PC-9 (cell line): Measurements from ENCODE around the gene PIK3C2G. TPM values are rescaled to one million over a fixed set of nuclear protein-coding genes. Genes with fewer than 3 reads are reported as not detected.

Experiments
- BruUV-seq: library from RNA; stranded (reverse); fragments of 400-500 nt; replicated peaks from 2 replicates; lab custom pipeline; 2021; lab: Mats Ljungman, UMichigan
- CTCF ChIA-PET: fragments of 300-600 bp; sonication (Branson Sonifier 250); formaldehyde crosslinking; loops from one replicate; lab custom pipeline; 2022; ENCODE audit warnings: antibody characterized with exemption; lab: Charles Lee
- POLR2A ChIA-PET: fragments of 300-600 bp; sonication (Branson Sonifier 250); formaldehyde crosslinking; loops from one replicate; lab custom pipeline; 2022; ENCODE audit warnings: antibody characterized with exemption; ENCODE audit not compliant: unreplicated experiment; lab: Charles Lee
- DNase-seq, 2 experiments: peaks; one replicate each; pipeline versions ENCODE4 v3.0.0 to v3.0.0-alpha.2; 2015 to 2022; ENCODE audit warnings: mixed read lengths in 1 of 2
- H2AFZ ChIP-seq: fragments of 200-600 bp; sonication (generic); 2 replicates; pipeline ENCODE4 v1.8.1; 2017; ENCODE audit warnings: antibody characterized with exemption
- H3F3A ChIP-seq: fragments of 200-600 bp; sonication (generic); 2 replicates; pipeline ENCODE4 v1.8.1; 2017; ENCODE audit warnings: antibody characterized with exemption, mild to moderate bottlenecking, low read depth; ENCODE audit not compliant: insufficient read depth
- H3K27ac ChIP-seq: fragments of 200-600 bp; sonication (generic); 2 replicates; pipeline ENCODE4 v1.6.1; 2016; ENCODE audit warnings: mixed run types
- H3K27me3 ChIP-seq: fragments of 200-600 bp; sonication (generic); 2 replicates; pipeline ENCODE4 v1.6.1; 2016; ENCODE audit warnings: low read depth, mixed run types; ENCODE audit not compliant: insufficient read depth
- H3K36me3 ChIP-seq: fragments of 200-600 bp; sonication (generic); 2 replicates; pipeline ENCODE4 v1.6.1; 2016; ENCODE audit warnings: low read depth, mixed run types
- H3K4me1 ChIP-seq: fragments of 200-600 bp; sonication (generic); replicated peaks from 2 replicates; pipeline ENCODE4 v1.6.1; 2016; ENCODE audit warnings: mixed run types; ENCODE audit not compliant: insufficient read depth
- H3K4me2 ChIP-seq: fragments of 200-600 bp; sonication (generic); 2 replicates; pipeline ENCODE4 v1.6.1; 2017; ENCODE audit warnings: mixed run types
- H3K4me3 ChIP-seq: fragments of 200-600 bp; sonication (generic); 2 replicates; pipeline ENCODE4 v1.6.1; 2016; ENCODE audit warnings: mixed run types
- H3K79me2 ChIP-seq: fragments of 200-600 bp; sonication (generic); 2 replicates; pipeline ENCODE4 v1.6.1; 2017; ENCODE audit warnings: low read depth, mixed run types
- H3K9me2 ChIP-seq: fragments of 200-600 bp; sonication (generic); 2 replicates; pipeline ENCODE4 v1.8.1; 2017; ENCODE audit warnings: mild to moderate bottlenecking; ENCODE audit not compliant: insufficient read depth
- H3K9me3 ChIP-seq: fragments of 200-600 bp; sonication (generic); 2 replicates; pipeline ENCODE4 v1.8.1; 2016; ENCODE audit warnings: low read depth; ENCODE audit not compliant: insufficient read depth
- H4K20me1 ChIP-seq: fragments of 200-600 bp; sonication (generic); 2 replicates; pipeline ENCODE4 v1.8.1; 2017; ENCODE audit not compliant: insufficient read depth
- EZH2 ChIP-seq: fragments of 200-600 bp; sonication (generic); IDR thresholded peaks from 2 replicates; pipeline ENCODE4 v1.8.0; 2017; ENCODE audit warnings: antibody characterized with exemption, low read depth
- intact Hi-C: fragments of 100-400 bp; cut with micrococcal nuclease; formaldehyde crosslinking; loops from one replicate; pipeline ENCODE4 v1.10.0; 2022; ENCODE audit not compliant: unreplicated experiment
- total RNA-seq: library from RNA; stranded (reverse); gene quantifications from 2 replicates; pipeline ENCODE4 v1.2.3, GENCODE V29; 2021
- TF ChIP-seq, protein P1 (sequence below): fragments of 200-600 bp; sonication (generic); conservative IDR thresholded peaks from 2 replicates; pipeline ENCODE4 v1.6.1; 2017; ENCODE audit warnings: mixed run types, antibody characterized with exemption, mild to moderate bottlenecking, moderate library complexity

Gene PIK3C2G
- total RNA-seq, 1 experiment from 2014 or later: 1.4 TPM

DNA sequence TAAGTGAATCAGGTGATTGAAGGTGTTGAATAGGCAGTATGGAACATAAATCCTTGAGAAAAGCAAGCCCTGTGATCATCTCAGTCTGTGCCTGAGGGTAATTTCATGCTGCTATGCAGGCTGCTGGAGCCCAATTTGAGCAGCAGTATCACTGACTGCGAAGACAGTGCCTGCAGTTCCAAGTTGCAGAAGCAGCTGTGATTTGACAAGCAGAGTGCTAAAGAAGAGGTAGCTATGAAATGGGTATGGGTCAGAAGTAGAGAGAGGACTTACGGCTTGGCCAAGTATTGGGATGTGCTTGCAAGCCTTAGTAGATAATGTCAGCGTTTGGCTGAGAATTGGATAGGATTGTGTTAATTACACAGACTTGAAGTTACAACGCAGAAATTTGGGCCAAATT lies 22.5 kb downstream of the PIK3C2G start:
- Histone ChIP-seq H3F3A (no peaks in the 10 kb centered on the region), H2AFZ (no peak overlapping the region), H3K36me3 (no peaks in the 10 kb centered on the region), H3K9me3 (no peaks in the 10 kb centered on the region), H3K27me3 (no peaks in the 10 kb centered on the region), H4K20me1 (no peaks in the 10 kb centered on the region), H3K4me2 (no peak overlapping the region), H3K79me2 (no peaks in the 10 kb centered on the region), H3K4me3 (no peak overlapping the region), H3K27ac (no peak overlapping the region), H3K4me1 (no peaks in the 10 kb centered on the region), H3K9me2 (no peaks in the 10 kb centered on the region)
- no TSS peak for BruUV-seq
- intact Hi-C loops: no loop called here
- CTCF ChIA-PET: no interaction called here
- POLR2A ChIA-PET: no interaction called here
- DNase-seq: no peak
- TF ChIP-seq, protein P1, sequence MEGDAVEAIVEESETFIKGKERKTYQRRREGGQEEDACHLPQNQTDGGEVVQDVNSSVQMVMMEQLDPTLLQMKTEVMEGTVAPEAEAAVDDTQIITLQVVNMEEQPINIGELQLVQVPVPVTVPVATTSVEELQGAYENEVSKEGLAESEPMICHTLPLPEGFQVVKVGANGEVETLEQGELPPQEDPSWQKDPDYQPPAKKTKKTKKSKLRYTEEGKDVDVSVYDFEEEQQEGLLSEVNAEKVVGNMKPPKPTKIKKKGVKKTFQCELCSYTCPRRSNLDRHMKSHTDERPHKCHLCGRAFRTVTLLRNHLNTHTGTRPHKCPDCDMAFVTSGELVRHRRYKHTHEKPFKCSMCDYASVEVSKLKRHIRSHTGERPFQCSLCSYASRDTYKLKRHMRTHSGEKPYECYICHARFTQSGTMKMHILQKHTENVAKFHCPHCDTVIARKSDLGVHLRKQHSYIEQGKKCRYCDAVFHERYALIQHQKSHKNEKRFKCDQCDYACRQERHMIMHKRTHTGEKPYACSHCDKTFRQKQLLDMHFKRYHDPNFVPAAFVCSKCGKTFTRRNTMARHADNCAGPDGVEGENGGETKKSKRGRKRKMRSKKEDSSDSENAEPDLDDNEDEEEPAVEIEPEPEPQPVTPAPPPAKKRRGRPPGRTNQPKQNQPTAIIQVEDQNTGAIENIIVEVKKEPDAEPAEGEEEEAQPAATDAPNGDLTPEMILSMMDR: no peak
- TF ChIP-seq EZH2: no peak

DNA sequence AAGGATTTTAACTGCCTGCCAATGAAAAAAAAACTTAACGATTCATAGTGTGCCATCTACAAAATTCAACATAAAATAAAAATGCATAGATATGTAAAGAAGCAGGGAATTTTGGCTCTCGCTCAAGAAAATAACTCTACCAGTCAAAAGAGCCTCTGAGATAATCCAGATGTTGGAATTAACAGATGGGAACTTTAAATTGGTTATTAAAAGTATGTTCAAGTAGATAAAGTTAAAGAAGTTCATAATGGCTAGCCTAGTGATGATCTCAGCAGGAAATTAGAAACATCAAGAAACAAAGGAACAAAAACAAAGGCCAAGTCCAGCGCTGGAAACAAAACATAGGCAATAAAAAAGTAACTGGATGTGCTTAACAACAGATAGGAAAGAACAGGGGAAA lies 23.1 kb downstream of the PIK3C2G start:
- POLR2A ChIA-PET: no interaction called here
- H3K79me2 ChIP-seq: no peaks in the 10 kb centered on the region
- no peak overlapping the region for H3K4me3 ChIP-seq
- no peaks in the 10 kb centered on the region for H3K27me3 ChIP-seq
- intact Hi-C loops: no loop called here
- H3K9me3 ChIP-seq: no peaks in the 10 kb centered on the region
- H3K4me1 ChIP-seq: no peaks in the 10 kb centered on the region
- H3K9me2 ChIP-seq: no peaks in the 10 kb centered on the region
- H4K20me1 ChIP-seq: no peaks in the 10 kb centered on the region
- H3K27ac ChIP-seq: no peak overlapping the region
- no peak overlapping the region for H3K4me2 ChIP-seq
- CTCF ChIA-PET: no interaction called here
- no peaks in the 10 kb centered on the region for H3K36me3 ChIP-seq
- no peaks in the 10 kb centered on the region for H3F3A ChIP-seq
- no peak for DNase-seq
- H2AFZ ChIP-seq: no peak overlapping the region
- no TSS peak for BruUV-seq
- no peak for TF ChIP-seq EZH2

GRCh38 chr12:18285161-18285560 lies 23.8 kb downstream of the PIK3C2G start:
- Histone ChIP-seq H3K4me3 (no peak overlapping the region), H3K4me1 (no peaks in the 10 kb centered on the region), H3K36me3 (no peaks in the 10 kb centered on the region), H3F3A (no peaks in the 10 kb centered on the region), H3K27me3 (no peaks in the 10 kb centered on the region), H2AFZ (no peak overlapping the region), H3K27ac (no peak overlapping the region), H3K9me3 (no peaks in the 10 kb centered on the region), H3K4me2 (no peak overlapping the region), H4K20me1 (no peaks in the 10 kb centered on the region), H3K9me2 (no peaks in the 10 kb centered on the region), H3K79me2 (no peaks in the 10 kb centered on the region)
- no peak for DNase-seq
- TF ChIP-seq EZH2: no peak
- TF ChIP-seq, protein P1: no peak
- POLR2A ChIA-PET: interaction anchor here (0.6 kb wide), 1 partner anchor 1981 kb away, joined by 6 read pairs; no protein-coding TSS in a partner anchor
- CTCF ChIA-PET: no interaction called here
- BruUV-seq: no TSS peak
- intact Hi-C loops: no loop called here

DNA sequence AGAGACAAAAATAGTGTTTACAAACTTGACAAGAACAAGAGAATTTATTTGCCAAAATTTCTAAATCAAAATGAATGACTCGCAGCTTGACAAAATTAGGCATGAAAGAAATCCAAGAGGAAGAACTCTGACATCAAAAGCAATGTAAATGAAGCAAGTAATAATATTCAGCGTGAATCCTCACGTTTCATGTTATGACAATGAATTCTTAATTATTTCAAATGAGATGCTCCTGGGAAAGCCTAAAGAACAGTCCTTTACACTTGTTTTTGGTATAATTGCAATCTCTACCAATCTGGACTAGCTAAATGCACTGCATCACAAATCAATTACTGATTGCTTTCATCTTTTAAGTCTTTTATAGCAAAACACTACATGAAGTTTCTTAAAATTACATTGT lies 29.1 kb downstream of the PIK3C2G start:
- ChIA-PET CTCF (no interaction called here), POLR2A (no interaction called here)
- no peak overlapping the region for H2AFZ ChIP-seq
- intact Hi-C loops: no loop called here
- BruUV-seq: no TSS peak
- H3K9me3 ChIP-seq: no peaks in the 10 kb centered on the region
- H3K4me1 ChIP-seq: no peaks in the 10 kb centered on the region
- DNase-seq: no peak
- H3K27me3 ChIP-seq: no peaks in the 10 kb centered on the region
- no peaks in the 10 kb centered on the region for H3K9me2 ChIP-seq
- H3F3A ChIP-seq: no peaks in the 10 kb centered on the region
- no peak overlapping the region for H3K27ac ChIP-seq
- H3K79me2 ChIP-seq: no peaks in the 10 kb centered on the region
- no peaks in the 10 kb centered on the region for H4K20me1 ChIP-seq
- TF ChIP-seq, protein P1: no peak
- no peak for TF ChIP-seq EZH2
- H3K4me3 ChIP-seq: no peak overlapping the region
- H3K36me3 ChIP-seq: no peaks in the 10 kb centered on the region
- no peak overlapping the region for H3K4me2 ChIP-seq
